ENCODE results near the gene EFCAB6.

The EFCAB6 gene

DNA sequence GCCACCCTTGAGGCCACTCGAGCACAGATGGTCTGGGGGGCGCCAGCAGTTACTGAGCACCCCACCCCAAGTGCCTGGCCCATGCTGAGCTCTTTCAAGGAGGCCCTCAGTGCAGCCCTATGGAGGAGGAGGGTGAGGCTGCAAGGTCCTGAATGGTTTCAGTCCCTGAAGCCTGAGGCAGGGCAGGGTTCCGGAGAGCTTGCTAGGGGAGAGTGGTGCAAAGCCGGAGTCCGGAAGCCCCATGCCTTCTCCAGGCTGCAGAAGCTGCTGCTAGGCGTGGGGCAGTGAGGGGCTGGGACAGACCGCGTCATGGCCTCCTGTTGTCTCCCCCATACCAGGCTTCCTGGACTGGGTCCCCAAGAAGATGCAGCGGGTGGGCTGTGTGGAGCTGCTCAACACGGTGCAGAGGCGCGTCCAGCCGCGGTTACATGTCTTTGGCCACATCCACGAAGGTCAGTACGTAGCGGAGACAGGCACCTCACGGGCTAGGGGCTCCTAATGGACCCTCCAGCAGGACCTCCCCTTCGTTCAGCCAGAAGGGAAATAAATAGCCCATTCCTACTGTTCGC, 309.7 kb downstream of the EFCAB6 start:
- DNase-seq (ENCODE audit: low spot score) = no peak

GRCh38 chr22:43501878-43502277, 310.2 kb downstream of the EFCAB6 start:
- DNase-seq (ENCODE audit: low spot score) = no peak

- DNase-seq (ENCODE audit: low spot score) = no peak
Measured at GRCh38 chr22:43500792-43501785, 311.0 kb downstream of the EFCAB6 start.

DNA sequence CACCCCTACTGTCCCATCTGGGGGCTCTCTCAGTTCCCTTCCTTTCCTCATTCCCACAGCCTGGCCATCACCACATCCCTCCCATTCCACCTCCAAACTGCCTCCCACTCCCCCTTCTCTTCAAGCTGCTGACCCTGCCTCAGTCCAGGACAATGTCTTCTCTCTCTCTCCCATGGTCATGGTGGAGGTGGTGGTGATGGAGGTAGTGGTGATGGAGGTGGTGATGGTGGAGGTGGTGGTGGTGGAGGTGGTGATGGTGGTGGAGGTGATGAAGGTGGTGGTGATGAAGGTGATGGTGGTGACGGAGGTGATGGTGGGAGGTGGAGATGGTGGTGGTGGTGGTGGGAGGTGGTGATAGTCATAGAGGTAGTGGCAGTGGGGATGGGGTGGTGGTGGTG, 313.2 kb downstream of the EFCAB6 start:
- no peak for DNase-seq (ENCODE audit: low spot score)

DNA sequence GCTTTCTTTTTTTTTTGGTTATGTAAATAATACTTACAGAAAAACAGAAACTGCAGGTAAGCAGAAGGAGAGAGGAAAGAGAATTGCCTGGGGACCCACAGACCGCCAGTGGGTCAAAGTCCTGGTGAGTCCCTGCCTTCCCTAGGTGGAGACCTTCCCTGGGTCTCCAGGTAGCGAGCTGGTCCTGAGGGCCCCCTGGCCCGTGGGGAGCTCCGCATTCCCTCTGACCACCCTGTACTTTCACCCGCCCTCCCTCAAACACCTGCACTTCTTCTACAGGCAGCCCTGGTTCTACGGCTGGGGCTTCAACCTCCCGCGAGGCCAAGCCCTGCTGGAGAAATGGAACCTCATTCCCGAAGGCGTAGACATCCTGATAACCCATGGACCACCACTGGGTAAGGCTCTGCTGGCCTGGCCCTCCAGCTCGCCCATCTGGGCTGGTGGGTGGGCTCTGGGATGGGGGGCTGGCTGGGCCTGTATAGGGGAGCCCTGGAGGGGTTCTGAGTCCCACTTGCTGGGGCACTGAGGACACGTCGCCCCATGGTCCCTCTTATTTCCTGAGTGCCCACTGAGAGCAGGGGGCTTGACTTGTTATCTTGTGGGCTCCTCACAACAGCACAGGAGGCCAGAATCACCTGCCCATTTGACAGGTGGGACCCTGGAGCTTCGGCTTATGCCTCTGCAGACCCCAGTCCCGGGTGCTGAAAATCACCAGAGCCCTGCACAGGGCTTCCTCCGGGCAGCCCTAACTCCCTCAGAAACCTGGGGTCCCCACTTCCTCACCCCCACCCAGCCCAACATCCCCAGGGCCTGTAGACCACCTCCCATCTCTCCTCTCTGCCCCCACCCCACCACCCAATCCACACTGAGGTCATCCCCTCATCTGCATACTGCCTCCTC, 313.9 kb downstream of the EFCAB6 start:
- no peak for DNase-seq (ENCODE audit: low spot score)

DNA sequence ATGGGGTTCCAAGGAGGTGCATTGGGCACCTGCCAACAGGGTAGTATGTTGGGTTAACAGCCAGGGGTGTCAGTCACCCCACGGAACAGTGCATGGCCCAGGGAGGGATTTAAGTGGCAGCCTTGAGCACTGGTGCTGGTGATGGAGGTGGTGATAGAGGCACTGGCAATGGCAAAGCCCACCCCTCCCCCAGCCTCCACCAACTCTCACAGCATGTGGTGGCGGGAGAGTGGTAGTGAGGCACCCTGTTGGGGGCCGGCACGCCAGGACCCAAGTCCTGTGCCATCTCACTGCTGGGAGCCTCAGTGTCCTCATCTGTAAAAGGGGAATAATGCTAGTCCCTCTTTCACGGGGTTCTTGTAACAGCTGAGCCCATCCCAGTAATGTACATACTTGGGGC, 318.8 kb downstream of the EFCAB6 start:
- DNase-seq (ENCODE audit: low spot score) = no peak

- DNase-seq (ENCODE audit: low spot score) = no peak
Measured at GRCh38 chr22:43491737-43492136, 320.4 kb downstream of the EFCAB6 start.

DNA sequence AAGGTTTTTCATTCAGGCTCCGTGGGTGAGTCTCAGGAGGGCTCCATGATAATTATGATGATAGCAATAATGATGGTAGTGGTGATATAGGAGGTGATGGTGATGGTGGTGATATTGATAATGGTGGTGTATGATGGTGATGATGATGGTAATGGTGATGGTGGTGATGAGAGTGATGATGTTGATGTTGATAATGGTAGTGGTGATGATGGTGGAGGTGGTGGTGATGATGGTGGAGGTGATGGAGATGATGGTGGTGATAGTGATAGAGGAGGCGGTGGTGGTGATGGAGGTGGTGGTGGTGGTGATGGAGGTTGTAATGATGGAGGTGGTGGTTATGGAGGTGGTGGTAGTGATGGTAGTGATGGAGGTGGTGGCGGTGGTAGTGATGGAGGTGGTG, 320.9 kb downstream of the EFCAB6 start:
- DNase-seq (ENCODE audit: low spot score) = no peak

DNA sequence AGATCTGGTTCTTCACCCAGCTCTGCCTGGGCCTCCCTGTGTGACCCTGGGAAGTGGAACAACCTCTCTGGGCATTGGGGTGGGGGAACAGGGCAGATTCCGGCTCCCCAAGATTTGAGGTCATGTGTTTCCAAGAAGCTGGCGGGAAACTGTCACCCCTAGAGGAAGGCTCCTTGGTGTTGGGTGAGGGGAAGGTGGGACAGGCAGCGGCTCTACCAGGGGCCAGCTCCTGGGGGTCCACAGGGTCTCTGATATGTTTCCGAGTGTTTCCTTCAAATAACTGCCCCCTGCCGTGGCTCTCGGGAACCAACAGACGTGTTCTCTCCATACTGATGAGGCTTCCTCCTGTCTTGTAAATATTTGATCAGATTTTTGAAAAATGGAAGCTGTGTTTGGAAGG, 321.8 kb downstream of the EFCAB6 start:
- no peak for DNase-seq (ENCODE audit: low spot score)

DNA sequence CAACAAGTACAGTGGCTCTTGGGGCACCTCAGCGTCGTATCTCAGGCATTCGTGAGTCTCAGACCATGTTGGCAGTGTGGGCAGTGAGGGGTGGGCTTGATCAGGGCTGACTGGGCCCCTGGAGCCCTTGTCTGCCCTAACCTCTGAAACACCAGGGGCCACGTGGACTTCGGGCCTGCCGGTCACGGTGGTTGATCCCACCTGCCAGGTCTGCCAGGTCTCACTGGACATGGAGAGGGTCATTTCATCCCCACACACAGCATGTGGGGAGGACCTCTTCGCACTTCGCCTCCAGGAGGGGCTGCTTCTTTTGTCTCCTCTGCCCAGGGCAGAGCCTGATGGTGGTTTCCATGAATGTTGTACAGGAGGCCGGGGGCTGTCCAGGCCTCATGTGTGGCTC, 323.2 kb downstream of the EFCAB6 start:
- DNase-seq (ENCODE audit: low spot score) = no peak

DNA sequence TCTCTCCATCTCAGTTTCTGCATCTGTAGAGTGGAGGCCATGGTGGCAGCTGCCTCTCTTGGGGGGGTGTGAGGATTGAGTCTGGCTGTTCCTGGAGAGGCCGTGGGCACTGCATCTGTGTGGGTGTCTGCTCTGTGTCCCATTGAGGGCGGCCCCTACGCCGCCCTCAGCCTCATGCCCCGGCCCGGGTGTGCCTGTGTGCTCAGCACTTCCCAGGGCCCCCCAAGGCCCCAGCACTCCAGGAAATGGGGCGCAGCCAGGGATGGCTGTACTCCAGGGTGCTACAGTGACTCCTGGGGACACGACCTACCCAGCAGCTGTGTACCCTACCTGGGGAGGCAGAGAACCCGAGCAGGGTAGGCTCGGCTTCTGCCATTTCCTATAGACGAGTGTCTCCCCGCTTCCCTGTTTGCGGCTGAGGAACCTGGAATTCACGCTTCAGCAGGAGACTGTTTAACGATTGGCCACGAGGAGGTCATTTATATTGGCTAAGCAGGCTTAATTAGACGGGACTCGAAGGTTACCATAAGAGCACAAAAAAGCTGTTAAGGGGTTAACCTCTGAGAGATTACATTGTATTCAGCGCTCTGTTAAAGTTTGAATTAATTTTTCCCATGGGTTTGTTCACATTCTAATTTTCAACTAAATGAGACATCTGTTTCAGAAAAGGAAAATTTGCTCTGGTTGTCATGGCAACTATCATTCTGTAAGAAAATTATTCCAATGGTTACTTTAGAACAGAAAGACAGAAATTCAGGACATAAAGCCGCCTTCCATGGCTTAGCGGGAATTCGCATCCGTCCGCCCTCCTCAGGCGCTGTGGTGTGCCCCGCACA, 323.9 kb downstream of the EFCAB6 start:
- no peak for DNase-seq (ENCODE audit: low spot score)

DNA sequence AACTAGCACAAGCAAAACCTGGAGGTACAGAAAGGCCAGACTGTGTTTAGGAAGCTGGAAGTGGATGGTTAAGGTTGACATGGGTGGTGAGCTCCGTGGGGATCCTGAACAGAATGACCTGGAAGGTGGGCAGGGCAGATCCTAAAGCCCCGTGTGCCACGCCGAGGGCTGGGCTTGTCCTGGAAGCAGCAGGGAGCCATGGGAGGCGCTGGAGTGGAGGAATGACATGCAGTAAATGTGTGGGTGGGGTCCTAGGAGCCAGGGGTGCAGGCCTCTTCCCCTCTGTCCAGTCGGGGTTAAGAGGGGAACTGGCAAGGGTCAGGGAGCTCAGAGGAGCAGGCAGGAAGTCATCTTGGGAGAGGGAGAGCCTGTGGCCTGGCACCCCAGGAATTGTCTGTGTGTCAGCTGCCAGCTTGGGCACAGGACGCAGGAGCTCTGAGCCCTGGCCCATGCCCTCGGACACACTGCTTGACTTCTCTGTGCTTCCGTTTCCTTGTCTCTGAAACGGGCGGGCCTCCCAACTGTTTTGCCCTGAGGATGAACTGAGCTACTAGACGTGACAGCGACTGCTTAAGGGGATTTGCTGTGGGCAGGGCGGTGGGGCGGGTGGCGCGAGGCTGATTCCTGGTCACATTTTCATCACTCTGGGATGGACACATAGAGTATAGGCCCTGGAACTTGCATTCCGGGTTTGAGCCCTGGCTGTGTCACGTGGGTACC, 324.6 kb downstream of the EFCAB6 start:
- no peak for DNase-seq (ENCODE audit: low spot score)

DNA sequence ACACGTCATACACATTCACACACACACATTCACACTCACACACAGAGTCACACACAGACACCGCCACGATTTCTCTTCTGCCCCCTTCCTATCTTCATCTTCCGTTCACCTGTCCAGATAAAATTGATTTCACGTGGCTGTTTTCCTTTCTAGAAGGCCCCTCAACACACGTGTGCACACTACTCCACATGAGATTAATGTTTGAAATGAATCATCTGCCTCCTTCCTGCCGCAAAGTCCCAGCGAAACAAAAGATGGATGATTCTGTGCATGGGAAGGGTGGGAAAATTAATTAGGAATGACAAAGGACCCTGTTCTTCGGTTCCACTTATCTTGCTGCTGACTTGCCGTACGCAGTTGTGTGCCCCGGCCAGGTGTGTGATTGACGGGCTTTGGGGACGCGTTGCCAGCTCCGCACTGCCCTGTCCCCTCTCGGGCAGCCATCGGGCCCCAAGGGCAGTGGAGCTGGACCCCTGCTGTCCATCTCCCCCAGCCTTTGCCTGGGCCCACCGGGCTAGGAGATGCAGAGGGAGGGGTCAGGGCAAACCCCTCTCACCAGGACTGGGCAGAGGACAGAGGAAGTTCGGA, 326.5 kb downstream of the EFCAB6 start:
- no peak for DNase-seq (ENCODE audit: low spot score)

DNA sequence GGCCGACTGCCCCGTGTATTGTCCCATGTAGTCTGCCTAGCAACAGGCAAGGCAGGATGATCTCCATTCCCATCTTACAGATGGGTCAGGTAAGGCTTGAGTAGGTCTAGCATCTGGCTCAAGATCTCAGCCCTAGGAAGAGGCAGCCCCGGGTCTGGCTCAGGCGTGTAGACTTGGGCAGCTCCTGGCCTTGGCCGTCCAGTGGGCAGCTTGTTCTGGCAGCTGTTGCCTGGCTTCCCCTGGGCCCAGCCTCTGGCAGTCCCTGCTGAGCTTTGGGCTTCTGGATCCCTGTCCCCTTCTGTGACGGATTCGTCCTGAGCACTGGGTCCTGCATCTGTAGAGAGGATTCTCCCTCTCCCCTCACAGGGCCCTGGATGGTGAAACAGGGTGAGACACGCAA, 327.9 kb downstream of the EFCAB6 start:
- no peak for DNase-seq (ENCODE audit: low spot score)

- DNase-seq (ENCODE audit: low spot score) = no peak
Measured at GRCh38 chr22:43483669-43484068, 328.4 kb downstream of the EFCAB6 start.

DNA sequence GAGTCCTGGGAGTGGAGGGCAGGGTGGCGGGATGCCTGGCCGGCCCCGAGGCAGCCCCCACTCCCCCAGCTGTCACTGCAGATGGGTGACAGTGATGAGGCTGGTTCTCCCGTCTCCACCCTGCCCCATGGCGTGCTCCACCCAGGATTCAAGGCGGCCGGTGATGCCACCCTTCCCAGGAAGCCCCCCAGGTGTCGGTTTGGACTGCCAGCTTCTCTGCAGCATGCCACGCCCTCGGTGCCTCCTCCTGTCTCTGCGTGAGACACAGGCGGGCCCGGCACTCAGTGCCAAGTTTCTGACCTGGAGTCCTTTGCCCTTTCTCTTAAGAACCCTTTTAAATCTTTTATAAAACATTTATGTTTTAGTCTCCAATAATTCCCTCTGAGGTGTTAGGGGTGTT, 328.8 kb downstream of the EFCAB6 start:
- no peak for DNase-seq (ENCODE audit: low spot score)

- no peak for DNase-seq (ENCODE audit: low spot score)
Measured at GRCh38 chr22:43482318-43482625, 329.8 kb downstream of the EFCAB6 start.

- no peak for DNase-seq (ENCODE audit: low spot score)
Measured at GRCh38 chr22:43481568-43482317, 330.4 kb downstream of the EFCAB6 start.

GRCh38 chr22:43479962-43480361, 332.1 kb downstream of the EFCAB6 start:
- DNase-seq (ENCODE audit: low spot score) = no peak
